Measurements from ENCODE around the gene TCOF1.

- TF ChIP-seq POLR2A (IDR thresholded peaks at IDR 0.05; ENCODE audit: low read length) (no peak), GATA1 (IDR thresholded peaks at IDR 0.05; ENCODE audit: low read depth, low read length) (no peak)
Measured at GRCh38 chr5:150384701-150385100, 27.2 kb downstream of the TCOF1 start.

All from erythroblast (primary cell).